SHP77 (cell line): Measurements from ENCODE around the gene PDGFRB.

ENCODE experiments used
- DNase-seq, 2 experiments: peaks; one replicate each; lab custom pipeline; 2025; lab: John Stamatoyannopoulos, UW

PDGFRB gene

DNA sequence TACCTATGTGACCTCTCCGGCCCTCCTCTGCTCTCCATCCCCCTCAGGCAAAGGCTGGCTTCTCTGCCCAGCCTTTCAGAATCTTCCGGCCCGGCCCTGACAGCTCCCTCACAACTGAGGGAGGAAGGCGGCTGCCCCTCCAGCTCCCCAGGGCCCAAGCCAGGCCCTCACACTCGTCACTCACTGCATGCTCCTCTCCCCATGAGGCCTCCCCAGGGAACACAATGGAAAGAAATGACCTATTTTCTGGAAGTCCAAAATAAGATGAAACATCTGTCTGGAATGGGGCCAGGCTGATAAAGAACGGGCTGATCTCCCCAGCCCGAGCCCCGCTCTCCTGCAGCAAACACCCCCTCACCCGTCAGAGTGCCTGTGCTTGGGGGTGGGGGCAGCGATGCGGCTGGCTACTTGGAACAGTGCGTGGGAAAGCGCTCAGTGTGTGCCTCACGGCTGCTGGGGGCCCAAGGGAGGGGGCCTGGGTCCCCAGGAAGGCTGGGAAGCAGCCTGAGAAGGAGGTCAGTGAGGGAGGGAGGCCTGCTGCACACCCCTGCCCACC, 11.3 kb downstream of the PDGFRB start:
- DNase-seq: no peak

DNA sequence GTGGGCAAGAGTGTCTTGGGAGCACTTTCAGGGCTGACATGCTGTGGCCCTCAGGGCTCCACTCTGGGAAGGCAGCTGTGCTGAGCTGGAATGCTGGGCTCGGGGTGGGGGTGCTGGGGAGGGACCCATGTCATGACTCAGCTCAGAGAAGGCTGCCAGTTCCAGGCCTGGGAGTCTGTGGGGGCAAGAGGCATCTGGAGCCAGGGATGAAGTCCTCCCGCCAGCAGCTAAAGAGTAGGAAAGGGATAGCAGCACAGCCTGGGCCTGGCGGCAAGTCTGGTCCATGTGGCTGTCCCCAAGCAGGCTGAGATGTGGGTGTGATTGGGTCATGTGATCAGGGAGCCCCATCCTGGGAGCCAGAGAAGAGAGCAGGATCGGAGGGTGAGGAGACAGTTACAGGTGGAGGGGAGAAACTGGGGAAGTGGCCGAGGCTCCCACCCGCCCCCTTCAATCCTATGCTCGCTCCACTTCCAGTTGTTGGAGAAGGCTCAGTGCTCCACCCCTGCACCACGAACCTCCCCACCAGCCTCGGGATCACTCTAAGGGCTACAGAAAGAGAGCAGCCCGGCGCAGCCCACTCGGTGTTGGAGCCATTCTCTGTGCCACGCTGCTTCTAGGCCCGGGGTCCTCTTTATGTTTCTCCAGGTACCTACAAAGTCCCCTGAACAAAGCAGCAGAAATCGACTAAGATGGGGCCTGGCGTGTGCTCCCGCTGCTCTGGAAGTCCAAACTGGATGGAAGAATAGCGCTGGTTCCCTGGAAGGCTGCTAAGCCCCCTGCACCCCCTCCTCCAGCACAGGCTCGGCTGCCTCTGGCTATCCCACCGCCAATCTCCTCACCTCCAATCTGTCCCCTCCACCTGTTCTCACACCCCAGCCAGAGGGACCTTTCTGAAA, 12.0 kb downstream of the PDGFRB start:
- no peak for DNase-seq

DNA sequence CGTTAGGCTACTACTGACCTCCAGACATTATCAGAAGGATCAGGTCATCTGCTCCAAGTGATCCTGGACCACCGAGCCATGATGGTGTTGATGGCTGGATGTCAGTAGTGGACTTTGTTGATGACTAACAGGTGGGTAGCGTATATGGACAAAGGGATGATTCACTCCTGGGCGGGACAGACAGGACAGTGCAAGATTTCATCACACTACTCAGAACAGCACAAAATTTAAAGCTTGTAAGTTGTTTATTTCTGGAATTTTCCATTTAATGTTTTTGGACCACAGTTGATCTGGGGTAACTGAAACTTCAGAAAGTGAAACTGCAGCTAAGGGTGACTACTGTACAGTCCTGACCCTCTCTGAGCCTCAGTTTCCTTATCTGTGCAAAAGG, 12.7 kb downstream of the PDGFRB start:
- DNase-seq: no peak

DNA sequence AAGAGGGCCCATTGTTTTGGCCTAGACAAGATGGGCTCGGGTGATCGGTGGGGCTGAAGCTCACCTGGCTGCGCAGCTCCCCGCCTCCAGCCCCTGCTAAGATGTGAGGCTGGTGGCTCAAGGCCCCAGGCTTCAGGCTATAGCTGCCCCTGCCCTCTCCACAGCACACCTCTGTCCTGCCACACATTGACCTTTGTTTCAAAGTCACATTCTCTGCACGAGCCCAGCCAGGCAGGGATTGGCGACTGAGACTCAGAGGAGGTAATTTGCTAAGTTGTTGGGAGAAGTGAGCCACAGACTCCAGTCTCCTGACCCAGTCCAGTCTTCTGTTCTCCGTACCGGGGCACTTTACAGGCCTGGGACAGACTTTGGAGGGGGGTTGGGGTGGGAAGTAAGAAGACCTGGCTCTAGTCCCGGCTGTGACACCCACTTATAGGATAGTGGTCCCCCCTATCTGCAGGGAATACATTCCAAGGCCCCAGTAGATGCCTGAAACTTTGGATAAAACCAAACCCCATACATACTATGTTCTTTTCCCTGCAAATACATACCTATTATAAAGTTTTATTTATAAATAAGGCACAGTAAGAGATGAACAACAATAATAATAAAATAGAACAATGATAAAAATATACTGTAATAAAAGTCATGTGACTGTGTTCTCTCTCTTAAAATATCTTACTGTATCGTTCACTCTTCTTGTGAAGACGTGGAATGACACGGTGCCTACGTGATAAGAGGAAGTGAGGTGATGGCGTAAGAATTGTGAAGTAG, 13.3 kb downstream of the PDGFRB start:
- no peak for DNase-seq

DNA sequence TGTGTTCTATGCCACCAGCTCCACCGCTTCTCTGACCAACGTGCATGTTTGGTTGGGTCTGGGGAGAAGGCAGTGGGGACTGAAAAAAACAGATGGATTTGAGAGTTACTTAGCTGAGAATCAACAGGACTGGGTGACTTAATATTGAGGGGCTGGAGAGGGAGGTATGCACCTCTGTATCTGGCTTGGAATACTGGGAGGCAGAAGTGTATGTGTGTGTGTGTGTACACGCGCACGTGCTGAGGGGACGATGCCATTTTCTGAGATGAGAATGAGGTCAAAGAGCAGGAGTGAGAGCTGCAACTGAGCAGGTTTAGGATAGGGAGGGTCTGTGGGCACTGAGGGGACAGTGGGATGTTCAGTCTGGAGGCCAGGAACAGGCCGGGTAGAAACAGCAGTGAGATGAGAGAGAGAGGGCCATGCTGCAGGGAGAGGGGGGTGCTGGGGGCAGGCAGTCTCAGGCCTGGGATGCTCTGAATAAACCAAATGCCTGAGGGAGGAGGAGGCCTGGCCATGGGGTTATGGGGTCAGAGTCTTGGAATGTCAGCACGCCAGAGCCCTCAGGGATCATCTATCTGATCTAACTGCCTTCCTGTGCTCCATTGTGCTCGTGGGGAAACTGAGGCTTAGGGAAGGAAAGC, 14.0 kb downstream of the PDGFRB start:
- no peak for DNase-seq

DNA sequence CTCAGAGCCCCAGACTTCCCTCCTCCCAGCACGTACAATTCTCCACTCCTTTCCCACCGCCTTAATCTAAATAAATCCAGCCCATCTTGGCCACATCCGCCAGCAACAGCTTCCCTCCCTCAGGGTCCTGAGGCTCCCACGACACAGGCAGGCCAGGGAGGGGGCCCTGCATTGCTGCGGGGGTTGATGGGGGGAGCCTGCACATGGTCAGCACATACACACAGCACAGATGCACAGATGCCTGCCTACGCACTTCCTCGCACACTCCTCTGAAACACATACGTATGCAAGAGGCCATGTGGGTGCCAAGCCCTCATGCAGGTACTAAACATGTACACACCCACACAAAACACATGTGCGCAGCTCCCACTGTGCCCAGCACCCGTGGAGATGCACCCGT, 14.8 kb downstream of the PDGFRB start:
- DNase-seq: no peak

DNA sequence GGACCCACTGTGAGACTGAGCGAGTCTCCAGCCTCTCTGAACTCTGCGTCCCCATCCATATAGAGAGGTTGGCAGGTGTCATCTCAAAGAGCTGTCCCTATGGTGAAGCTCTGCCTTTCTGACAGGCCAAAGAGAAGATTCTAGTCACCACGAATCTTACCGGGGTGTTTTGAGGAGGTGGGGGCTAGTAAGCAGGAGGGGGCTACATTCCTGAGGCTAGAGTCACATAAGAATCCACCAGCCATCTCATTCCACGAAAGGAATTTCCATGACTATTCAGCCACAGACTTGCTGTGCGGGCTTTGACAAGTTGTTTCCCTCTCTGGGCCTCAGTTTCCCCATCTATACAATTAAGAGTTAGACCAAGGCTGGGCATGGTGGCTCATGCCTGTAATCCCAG, 16.3 kb downstream of the PDGFRB start:
- DNase-seq: no peak

DNA sequence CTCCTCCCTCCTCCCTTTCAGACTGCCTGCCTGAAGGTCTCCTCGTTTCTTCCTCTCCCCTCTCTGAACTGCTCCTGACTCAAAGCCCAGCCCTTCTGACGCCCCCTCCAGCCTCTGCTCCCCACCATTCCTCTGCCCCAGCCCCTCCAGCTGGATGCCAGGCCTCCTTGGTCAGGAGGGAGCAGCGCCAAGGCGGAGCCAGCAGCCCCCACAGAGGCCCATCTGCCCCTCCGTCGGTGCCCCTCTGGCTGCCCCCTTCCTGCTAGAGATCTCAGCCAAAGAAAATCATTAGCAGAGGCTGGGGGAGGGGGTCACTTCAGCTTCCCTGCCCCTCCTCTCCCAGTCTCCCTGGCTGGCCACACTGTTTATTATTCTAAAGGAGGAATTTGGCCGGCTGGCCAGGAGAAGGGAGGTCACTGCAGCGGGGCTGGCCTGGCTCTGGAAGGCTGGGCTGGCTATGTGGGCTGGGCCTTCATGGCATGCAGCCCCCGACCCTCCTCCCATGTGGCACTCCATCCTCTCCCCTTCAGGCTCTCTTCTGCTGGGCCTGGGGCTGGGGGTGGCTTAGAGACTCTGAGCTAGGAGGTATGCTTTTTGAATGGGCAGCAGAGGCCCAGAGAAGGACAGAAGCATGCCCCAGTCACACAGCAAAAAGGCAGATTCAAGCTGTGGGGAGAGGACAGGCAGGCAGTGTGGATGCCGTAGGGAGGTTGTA, 16.9 kb downstream of the PDGFRB start:
- DNase-seq: no peak

DNA sequence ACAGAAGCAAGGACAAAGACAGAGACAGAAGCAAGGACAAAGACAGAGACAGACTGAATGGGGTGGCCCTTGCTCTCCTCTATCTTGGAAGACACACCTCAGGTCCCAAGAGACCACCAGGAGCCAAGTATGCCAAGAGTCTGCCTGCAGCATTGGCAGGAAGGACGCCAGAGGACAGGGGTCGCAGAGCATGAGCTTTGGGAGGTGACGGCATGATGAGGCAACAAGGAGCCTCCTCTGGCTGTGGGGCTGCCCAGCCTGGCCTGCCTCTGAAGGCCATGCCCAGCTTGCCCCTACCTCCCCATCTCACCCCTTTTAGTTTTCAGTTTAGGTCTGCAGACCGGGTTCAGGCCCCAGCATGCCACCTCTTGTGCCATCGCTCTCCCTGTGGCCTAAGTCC, 17.6 kb downstream of the PDGFRB start:
- DNase-seq: no peak

DNA sequence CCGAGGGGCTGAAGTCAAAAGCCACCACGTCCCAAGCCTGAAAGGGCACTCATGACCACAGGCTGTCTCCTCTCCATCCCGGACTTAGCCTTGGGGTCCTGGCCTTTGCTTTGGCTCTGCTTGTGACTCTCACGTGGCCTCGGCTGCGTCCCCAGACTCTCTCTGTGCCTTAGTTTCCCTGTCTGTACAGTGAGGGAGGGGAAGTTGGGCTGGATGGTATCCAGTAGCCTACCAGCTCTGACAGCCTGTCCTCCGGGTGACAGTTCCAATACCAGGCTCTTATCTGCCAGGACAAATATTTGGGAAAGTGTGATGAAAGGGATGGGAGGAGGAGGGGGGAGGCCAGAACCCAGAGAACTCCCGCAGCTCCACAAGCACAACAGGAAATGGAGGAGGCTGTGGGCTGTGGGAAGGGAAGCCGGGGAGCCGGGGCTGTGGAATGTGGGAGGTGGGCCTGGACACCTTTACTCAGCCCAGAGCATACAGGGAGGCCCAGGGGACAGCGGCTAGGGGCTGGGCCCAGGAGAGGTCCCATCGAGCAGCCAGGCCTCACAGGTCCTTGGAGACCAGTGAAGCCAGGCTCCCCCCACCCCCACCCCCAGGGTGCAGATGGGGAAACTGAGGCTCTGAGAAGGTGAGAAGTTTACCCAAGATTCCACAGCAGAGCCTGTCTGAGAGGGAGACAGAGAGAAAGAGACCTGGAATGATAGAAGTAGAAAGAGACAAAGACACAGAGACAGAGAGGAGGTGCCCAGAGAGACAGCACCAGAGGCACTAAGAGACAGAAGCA, 18.3 kb downstream of the PDGFRB start:
- no peak for DNase-seq

DNA sequence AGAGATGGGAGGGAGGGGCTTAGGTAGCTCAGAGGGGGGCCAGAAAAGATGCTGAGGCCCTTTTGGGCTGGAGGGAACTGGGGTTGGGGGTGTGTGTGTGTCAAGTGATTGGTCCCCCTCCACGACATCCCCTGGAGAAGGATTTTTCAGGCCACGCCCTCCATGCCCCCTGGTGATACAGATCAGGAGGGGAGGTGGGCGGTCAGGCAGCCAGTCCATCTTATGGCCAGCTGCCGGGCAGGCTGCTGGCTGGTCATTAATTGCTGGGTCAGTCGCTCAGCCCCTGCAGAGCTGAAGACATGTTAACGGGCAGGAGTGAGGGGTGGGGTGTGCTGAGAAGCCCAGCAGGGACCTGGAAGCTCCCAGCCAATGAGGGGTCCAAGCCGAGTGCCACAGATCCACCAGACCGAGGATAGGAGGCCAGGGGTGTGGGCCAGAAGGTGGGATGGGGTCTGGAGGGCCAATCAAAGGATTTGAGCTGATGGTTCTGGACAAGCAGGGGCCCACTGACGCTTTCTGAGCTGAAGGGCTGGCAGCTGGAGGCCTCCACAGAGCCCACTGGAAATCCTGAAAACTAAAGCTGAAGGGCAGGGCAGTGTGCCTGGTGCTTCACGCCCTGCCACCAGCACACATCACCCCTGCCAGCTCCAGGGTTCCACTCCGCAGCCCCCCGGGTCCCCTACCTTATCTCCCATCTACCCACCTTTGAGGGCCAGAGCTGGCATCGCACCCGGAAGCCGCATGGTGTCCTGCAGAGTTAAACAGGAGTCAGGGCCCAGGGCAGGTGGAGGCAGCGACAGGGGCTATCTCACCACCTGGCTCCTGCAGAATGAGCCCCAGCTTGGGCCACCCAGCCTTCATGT, 19.1 kb downstream of the PDGFRB start:
- DNase-seq: no peak

DNA sequence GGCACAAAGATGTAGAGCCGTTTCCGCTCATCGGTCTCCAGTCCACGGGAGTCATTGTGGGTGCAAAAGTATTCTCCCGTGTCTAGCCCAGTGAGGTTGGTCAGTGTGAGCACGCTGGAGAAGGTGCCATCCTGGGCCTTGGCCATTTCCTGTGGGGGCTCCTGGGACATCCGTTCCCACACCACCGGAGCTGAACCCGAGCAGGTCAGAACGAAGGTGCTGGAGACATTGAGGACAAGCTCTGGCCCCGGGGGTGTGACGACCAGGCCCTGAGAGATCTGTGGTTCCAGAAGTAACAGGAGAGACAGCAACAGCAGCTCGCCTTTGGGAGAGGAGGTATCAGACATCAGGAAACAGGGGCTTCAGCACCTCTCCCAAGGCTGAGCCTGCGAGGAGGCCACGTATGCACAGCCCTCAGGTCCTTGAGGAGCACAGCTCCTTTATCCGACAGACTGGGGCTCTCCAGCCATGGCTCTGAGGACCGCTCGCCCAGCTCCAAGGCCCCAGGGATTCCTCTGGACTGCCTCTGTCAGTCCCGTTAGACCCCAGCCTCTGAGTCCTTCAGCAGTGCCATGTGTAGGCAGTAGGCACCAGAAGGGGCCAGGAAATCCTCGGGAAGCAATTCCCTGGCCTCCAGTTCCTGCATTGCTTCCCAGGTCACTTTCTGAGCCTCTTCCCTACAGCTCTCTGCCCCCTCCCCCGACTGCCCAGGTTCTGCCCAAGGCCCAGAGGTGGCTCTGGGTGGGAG, 19.9 kb downstream of the PDGFRB start:
- no peak for DNase-seq

DNA sequence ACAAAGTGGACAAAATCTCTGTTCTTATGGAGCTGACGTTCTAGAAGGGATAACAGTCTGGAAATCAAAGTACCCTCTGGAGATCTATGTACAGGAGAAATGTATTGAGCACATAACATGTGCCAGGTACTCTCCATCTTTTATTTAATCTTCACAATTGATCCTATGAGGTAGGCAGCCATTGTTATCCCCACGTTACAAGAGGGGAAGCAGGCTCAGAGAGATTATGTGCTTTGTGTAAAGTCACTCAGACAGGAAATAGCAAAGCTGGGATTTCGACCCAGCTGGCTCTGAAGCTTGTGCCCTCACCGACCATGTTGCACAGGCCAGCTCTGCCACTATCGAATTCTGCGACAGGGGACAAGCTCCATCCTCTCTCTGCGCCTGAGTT, 21.5 kb downstream of the PDGFRB start:
- DNase-seq: no peak

DNA sequence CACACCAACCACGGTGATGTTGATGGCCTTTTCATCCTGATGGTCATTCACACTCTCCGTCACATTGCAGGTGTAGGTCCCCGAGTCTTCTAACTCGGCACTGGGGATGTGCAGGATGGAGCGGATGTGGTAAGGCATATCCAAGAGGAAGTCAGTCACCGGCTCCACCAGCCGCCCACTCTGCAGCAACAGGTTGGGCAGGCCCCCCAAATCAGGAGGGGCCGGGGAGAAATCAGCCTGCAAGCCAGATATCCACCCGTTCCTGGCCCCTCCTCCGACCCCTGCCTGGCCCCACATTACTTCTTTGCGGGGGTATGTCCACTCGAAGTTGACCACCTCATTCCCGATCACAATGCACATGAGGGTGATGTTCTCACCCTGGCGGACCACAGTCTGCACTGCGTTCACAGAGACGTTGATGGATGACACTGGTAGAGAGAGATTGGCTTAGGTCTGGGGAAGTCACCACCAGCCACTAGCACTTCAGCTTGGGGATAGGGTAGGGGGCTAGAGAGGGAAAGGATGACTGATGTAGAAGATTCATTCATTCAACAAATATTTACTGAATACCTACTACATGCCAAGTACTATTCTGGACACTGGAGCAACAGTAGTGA, 22.0 kb downstream of the PDGFRB start:
- no peak for DNase-seq

DNA sequence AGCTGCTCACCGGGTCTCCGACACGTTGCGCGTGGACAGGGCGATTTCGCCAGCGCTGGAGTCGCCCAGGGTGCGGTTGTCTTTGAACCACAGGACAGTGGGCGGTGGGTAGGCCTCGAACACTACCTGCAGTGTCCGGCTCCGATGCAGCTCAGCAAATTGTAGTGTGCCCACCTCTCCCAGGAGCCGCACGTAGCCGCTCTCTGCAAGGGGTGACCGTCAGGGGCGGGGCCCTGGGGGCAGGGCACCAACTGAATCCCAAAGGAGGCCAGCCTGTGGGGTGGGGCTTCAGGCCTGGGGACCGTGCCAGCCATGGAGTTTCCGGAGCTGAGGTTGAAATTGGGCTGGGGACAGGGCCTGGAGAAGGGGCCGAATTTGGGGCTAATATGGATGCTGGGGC, 22.9 kb downstream of the PDGFRB start:
- no peak for DNase-seq

DNA sequence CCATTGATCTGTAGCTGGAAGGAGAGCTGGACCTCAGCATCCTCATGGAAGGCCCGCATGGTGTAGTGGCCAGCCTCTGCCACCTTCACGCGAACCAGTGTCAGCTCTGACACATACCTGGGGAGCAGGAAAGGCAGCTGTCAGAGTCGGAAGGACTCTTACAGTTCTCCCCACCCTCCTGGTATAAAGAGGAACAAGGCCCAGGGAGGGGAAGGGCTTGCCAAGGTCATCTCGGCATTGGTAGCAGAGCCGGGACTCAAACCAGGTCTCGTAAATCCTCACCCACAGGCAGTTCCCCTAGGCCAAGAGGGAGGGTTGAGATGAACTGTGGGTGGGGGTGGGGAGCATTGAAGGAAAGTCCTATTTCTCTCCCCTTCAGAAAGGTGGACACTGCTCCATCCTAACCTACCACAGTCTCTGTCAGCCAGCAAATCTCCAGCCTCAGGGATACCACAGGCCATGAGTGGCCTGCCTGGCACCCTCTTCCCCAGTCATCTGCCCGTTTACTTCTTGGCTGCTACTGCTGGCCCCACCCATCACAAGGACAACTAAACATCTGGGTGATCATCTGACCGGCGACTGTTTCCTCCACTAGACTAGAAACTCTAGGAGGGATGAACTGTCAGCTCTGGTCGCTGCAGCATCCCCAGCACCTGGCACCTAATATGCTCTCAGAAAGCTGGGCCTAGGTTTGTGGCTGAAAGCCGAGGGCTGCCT, 23.5 kb downstream of the PDGFRB start:
- no peak for DNase-seq

DNA sequence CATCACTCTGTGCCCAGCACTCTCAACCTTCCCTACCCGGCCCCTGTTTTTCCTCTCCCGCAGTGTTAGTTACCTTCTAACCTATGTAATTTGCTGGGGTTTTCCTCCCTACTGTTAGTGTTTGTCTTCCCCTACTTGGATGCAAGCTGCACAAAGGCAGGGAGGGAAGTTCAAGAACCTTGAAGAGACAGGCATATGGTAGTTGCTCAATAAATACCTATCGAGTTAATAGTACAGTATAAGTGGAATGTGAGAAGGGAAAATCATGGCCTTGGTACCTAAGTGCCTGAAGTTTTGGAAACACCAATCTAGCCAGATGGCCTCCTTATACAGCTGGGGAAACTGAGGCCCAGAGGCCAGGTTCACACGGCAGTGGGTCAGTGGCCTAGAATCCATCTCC, 24.2 kb downstream of the PDGFRB start:
- no peak for DNase-seq

DNA sequence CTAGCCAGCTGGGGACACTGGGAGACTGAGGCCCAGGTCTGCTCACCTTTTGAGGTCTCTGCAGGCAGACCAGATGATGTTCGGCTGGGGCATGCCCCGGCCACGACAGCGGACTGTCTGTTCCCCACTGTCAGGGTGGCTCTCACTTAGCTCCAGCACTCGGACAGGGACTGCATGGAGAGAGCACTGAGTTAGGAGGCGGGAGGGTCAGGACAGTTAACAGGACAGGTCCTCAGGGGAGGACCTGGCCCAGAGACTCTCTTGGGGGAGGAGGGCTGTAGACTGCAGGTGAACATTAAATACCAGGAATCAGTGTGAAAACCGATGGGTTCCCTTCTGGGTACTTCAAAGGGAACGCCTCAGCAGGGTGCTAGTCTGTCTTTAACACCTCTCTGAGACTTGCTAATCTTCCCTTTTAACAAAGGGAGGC, 25.1 kb downstream of the PDGFRB start:
- no peak for DNase-seq
